ENCODE measurements around the gene FFAR1. TPM values are rescaled to one million over a fixed set of nuclear protein-coding genes. Genes with fewer than 3 reads are reported as not detected.

Gene FFAR1
- polyA plus RNA-seq, 1 donor from 2014 or later, result not detected

GRCh38 chr19:35381318-35381717 is 33.6 kb downstream of the FFAR1 start:
- Histone ChIP-seq H3K4me2 (ENCODE audit: low read length) (no peak overlapping the region), H3K9me2 (ENCODE audit: insufficient read depth, low read length) (no peaks in the 10 kb centered on the region), H3K9me3 (ENCODE audit: low read length) (no peaks in the 10 kb centered on the region), H3K27ac (ENCODE audit: low read length) (no peak overlapping the region), H3F3A (ENCODE audit: insufficient read depth, low read length, poor library complexity, severe bottlenecking) (no peaks in the 10 kb centered on the region), H3K4me3 (ENCODE audit: low read length) (no peak overlapping the region), H3K36me3 (ENCODE audit: insufficient read depth, low read length) (no peaks in the 10 kb centered on the region), H4K20me1 (ENCODE audit: insufficient read depth) (no peaks in the 10 kb centered on the region), H3K9ac (ENCODE audit: low read length) (no peak overlapping the region), H2AFZ (ENCODE audit: low read depth, low read length) (no peak overlapping the region), H3K79me2 (replicated peaks; ENCODE audit: insufficient read depth, low read length) (no peaks in the 10 kb centered on the region), H3K27me3 (ENCODE audit: insufficient read depth, low read depth, low read length) (no peaks in the 10 kb centered on the region)
- TF ChIP-seq EZH2 (IDR thresholded peaks at IDR 0.05; ENCODE audit: borderline replicate concordance, insufficient read depth, low read length, poor library complexity, severe bottlenecking), result no peak
- no peak for TF ChIP-seq POLR2AphosphoS5 (IDR thresholded peaks at IDR 0.05)
- no peak for TF ChIP-seq EP300 (conservative IDR thresholded peaks at IDR 0.05; ENCODE audit: poor library complexity, severe bottlenecking)
- TF ChIP-seq MXI1 (conservative IDR thresholded peaks at IDR 0.05; ENCODE audit: poor library complexity, severe bottlenecking), result no peak
- TF ChIP-seq RAD21 (conservative IDR thresholded peaks at IDR 0.05), result no peak
- no peak for TF ChIP-seq SMC3 (conservative IDR thresholded peaks at IDR 0.05; ENCODE audit: poor library complexity)
- TF ChIP-seq TAF1 (IDR thresholded peaks at IDR 0.05; ENCODE audit: low read depth), result no peak
- TF ChIP-seq, protein P1, sequence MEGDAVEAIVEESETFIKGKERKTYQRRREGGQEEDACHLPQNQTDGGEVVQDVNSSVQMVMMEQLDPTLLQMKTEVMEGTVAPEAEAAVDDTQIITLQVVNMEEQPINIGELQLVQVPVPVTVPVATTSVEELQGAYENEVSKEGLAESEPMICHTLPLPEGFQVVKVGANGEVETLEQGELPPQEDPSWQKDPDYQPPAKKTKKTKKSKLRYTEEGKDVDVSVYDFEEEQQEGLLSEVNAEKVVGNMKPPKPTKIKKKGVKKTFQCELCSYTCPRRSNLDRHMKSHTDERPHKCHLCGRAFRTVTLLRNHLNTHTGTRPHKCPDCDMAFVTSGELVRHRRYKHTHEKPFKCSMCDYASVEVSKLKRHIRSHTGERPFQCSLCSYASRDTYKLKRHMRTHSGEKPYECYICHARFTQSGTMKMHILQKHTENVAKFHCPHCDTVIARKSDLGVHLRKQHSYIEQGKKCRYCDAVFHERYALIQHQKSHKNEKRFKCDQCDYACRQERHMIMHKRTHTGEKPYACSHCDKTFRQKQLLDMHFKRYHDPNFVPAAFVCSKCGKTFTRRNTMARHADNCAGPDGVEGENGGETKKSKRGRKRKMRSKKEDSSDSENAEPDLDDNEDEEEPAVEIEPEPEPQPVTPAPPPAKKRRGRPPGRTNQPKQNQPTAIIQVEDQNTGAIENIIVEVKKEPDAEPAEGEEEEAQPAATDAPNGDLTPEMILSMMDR (IDR thresholded peaks at IDR 0.05; ENCODE audit: poor library complexity, severe bottlenecking), result no peak
- no peak for TF ChIP-seq REST (IDR thresholded peaks at IDR 0.05; ENCODE audit: borderline replicate concordance)

- no peaks in the 10 kb centered on the region for H3F3A ChIP-seq (ENCODE audit: insufficient read depth, low read length, poor library complexity, severe bottlenecking)
- H3K4me2 ChIP-seq (ENCODE audit: low read length), result no peak overlapping the region
- H3K27me3 ChIP-seq (ENCODE audit: insufficient read depth, low read depth, low read length), result no peaks in the 10 kb centered on the region
- H3K9ac ChIP-seq (ENCODE audit: low read length), result no peak overlapping the region
- no peaks in the 10 kb centered on the region for H3K9me2 ChIP-seq (ENCODE audit: insufficient read depth, low read length)
- no peaks in the 10 kb centered on the region for H3K79me2 ChIP-seq (replicated peaks; ENCODE audit: insufficient read depth, low read length)
- TF ChIP-seq EZH2 (IDR thresholded peaks at IDR 0.05; ENCODE audit: borderline replicate concordance, insufficient read depth, low read length, poor library complexity, severe bottlenecking) (no peak), MXI1 (conservative IDR thresholded peaks at IDR 0.05; ENCODE audit: poor library complexity, severe bottlenecking) (no peak), REST (IDR thresholded peaks at IDR 0.05; ENCODE audit: borderline replicate concordance) (no peak), SMC3 (conservative IDR thresholded peaks at IDR 0.05; ENCODE audit: poor library complexity) (no peak), EP300 (conservative IDR thresholded peaks at IDR 0.05; ENCODE audit: poor library complexity, severe bottlenecking) (no peak), TAF1 (IDR thresholded peaks at IDR 0.05; ENCODE audit: low read depth) (no peak), POLR2AphosphoS5 (IDR thresholded peaks at IDR 0.05) (no peak), RAD21 (conservative IDR thresholded peaks at IDR 0.05) (no peak)
- TF ChIP-seq, protein P1 (IDR thresholded peaks at IDR 0.05; ENCODE audit: poor library complexity, severe bottlenecking), result no peak
- no peak overlapping the region for H2AFZ ChIP-seq (ENCODE audit: low read depth, low read length)
- H4K20me1 ChIP-seq (ENCODE audit: insufficient read depth), result no peaks in the 10 kb centered on the region
- H3K9me3 ChIP-seq (ENCODE audit: low read length), result no peaks in the 10 kb centered on the region
- no peak overlapping the region for H3K4me3 ChIP-seq (ENCODE audit: low read length)
- H3K27ac ChIP-seq (ENCODE audit: low read length), result no peak overlapping the region
- no peaks in the 10 kb centered on the region for H3K36me3 ChIP-seq (ENCODE audit: insufficient read depth, low read length)
Observed at GRCh38 chr19:35381926-35382325, 34.2 kb downstream of the FFAR1 start.

Data from neural cell (in vitro differentiated cells).